ENCODE measurements around the gene TFR2. TPM values are rescaled to one million over a fixed set of nuclear protein-coding genes. Genes with fewer than 3 reads are reported as not detected.

The TFR2 gene
- total RNA-seq, 1 experiment from 2014 or later: 11.8 TPM

- no peaks in the 10 kb centered on the region for H4K20me1 ChIP-seq (ENCODE audit: insufficient read depth)
- intact Hi-C loops (cut with micrococcal nuclease): no loop called here
- no peak overlapping the region for H3K4me3 ChIP-seq (replicated peaks in 1 of 2; ENCODE audit: low read depth in 1 of 2, low read length in 2 of 2)
- H3K27me3 ChIP-seq (ENCODE audit: insufficient read depth, low read length): no peaks in the 10 kb centered on the region
- TF ChIP-seq SP1 (IDR thresholded peaks at IDR 0.05; ENCODE audit: low read depth): no peak
- no peak for TF ChIP-seq JUND (IDR thresholded peaks at IDR 0.05)
- no peak for TF ChIP-seq ELF1 (IDR thresholded peaks at IDR 0.05; ENCODE audit: borderline replicate concordance, low read depth)
- no peak for TF ChIP-seq POLR2AphosphoS5 (IDR thresholded peaks at IDR 0.05; ENCODE audit: low read depth, low read length)
- TF ChIP-seq POLR2A (IDR thresholded peaks at IDR 0.05; ENCODE audit: borderline replicate concordance, extremely low read depth, insufficient read depth, insufficient read length): no peak
- no peak for TF ChIP-seq SRF (IDR thresholded peaks at IDR 0.05; ENCODE audit: low read depth)
- no peak for TF ChIP-seq RAD21 (IDR thresholded peaks at IDR 0.05; ENCODE audit: low read depth)
- TF ChIP-seq CEBPB (IDR thresholded peaks at IDR 0.05; ENCODE audit: low read depth): no peak
- no peak for TF ChIP-seq EZH2 (IDR thresholded peaks at IDR 0.05)
- TF ChIP-seq EZH2phosphoT487 (IDR thresholded peaks at IDR 0.05; ENCODE audit: borderline replicate concordance): no peak
- no peak for TF ChIP-seq FOSL1 (IDR thresholded peaks at IDR 0.05; ENCODE audit: low read depth)
- TF ChIP-seq REST (IDR thresholded peaks at IDR 0.05; ENCODE audit: low read depth): no peak
- no peak for TF ChIP-seq ZNF274 (IDR thresholded peaks at IDR 0.05; ENCODE audit: low read depth, low read length)
- no peak for TF ChIP-seq EGR1 (IDR thresholded peaks at IDR 0.05; ENCODE audit: low read depth)
- no peak for TF ChIP-seq TCF7L2 (IDR thresholded peaks at IDR 0.05; ENCODE audit: borderline replicate concordance, extremely low read depth, insufficient read depth, insufficient read length)
- TF ChIP-seq CBX3 (IDR thresholded peaks at IDR 0.05; ENCODE audit: low read depth): no peak
- TF ChIP-seq ZFX (IDR thresholded peaks at IDR 0.05): no peak
- ChIA-PET RAD21 (ENCODE audit: low non-redundant PET in 1 of 2, low total read pairs in 2 of 2, uncharacterized antibody in 2 of 2, unreplicated experiment in 2 of 2) (no interaction called here), POLR2A (interaction anchor here (1.6 kb wide), 1 partner anchor 14 kb away, joined by 7 read pairs; the partner anchor contains the start of genes FBXO24 and LRCH4), CTCF (interaction anchor here (1.2 kb wide), 1 partner anchor 14 kb away, joined by 5 read pairs; the partner anchor contains the start of genes FBXO24 and LRCH4)
- H3K79me2 ChIP-seq (ENCODE audit: insufficient read depth, low read length): no peaks in the 10 kb centered on the region
- no peak overlapping the region for H3K9ac ChIP-seq (ENCODE audit: low read length)
- H3K27ac ChIP-seq (ENCODE audit: low read depth, low read length): peak overlapping the region; percentile 10; the same call in 1 of the 2 replicates
- H3K9me2 ChIP-seq (ENCODE audit: insufficient read depth): no peaks in the 10 kb centered on the region
- BruUV-seq (replicated peaks): no TSS peak
- peaks cover 0 to 2% of the 10 kb centered on the region in 2 experiments; a peak in 1 of 4 replicates for H3K36me3 ChIP-seq (ENCODE audit: control insufficient read depth in 1 of 2, insufficient read depth in 2 of 2, low read length in 2 of 2)
- H2AFZ ChIP-seq (ENCODE audit: low read depth, low read length, poor library complexity, severe bottlenecking): no peak overlapping the region
- ATAC-seq (no peak), DNase-seq (ENCODE audit: low read depth, low spot score) (no peak)
- H3K9me3 ChIP-seq (ENCODE audit: control insufficient read depth in 1 of 2, insufficient read depth in 1 of 2, low read depth in 1 of 2, low read length in 2 of 2): no peaks in the 10 kb centered on the region
- peaks cover 17 to 49% of the 10 kb centered on the region in 2 experiments for H3K4me1 ChIP-seq (ENCODE audit: control insufficient read depth in 1 of 2, insufficient read depth in 2 of 2, low read length in 2 of 2)
- peak overlapping the region; percentile 40 for H3K4me2 ChIP-seq (ENCODE audit: low read length)
Measured at GRCh38 chr7:100571829-100572116, 69.6 kb downstream of the TFR2 start.

Measured in HCT116 (cell line).